Right ventricle myocardium superior (tissue), 1 donor: ENCODE data around the gene ITPR3. TPM values are rescaled to one million over a fixed set of nuclear protein-coding genes. Genes with fewer than 3 reads are reported as not detected.
A peak's percentile ranks its signal among the peaks of the same experiment; 100 is the strongest.

Source experiments
- ATAC-seq: fragments of 200-7000 bp; cut with Tn5 transposase; one replicate; pipeline ENCODE4 v1.9.1; 2020; ENCODE audit warnings: mild to moderate bottlenecking; ENCODE audit not compliant: poor library complexity
- DNase-seq: peaks from one replicate; pipeline ENCODE4 v3.0.0-alpha.2; 2020
- intact Hi-C: fragments of 100-400 bp; cut with DNase I; formaldehyde crosslinking; loops from one replicate; pipeline ENCODE4 v1.11.2; 2022
- total RNA-seq: library from RNA; stranded (reverse); fragmentation: NEBNext Ultra II Directional; extraction: Animal tissue kit (Norgen Biotek cat#: 25700); gene quantifications from one replicate; pipeline ENCODE4 v1.2.1, GENCODE V29; 2021
- donor health status: DM: no; HTN: yes; CAD: no; lungs with severe emphysema.

ITPR3 gene
- total RNA-seq, 1 donor from 2014 or later: 6.0 TPM

DNA sequence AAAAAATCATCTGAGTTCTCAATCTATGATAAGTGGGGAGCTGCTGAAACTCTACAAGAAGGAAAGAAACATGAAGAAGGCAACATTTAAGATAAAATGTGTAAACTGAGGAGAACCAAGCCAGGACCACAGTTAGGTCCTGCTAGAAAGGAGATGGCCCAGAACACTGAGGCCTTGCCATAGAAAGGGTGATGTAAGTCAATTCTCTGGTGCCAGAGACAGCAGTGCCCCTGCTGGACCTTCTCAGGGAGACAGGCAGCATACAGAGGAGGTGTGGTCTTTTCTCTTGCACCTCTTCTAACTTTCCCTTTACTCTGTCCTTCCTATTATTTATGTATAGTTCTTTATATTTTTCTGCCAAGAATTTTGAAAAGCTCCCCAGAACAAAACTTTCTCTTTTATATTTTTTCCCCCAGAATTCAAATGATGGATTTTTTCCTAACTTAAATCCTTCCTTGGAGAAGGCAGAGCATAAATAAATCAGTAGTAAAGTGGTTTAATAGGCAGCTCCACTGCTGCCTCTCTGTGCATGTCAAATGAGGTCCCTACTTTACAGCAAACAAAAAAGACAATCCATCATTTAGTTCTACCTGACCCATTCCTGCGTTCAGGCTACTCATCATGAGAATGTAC is 81.3 kb downstream of the ITPR3 start:
- DNase-seq: no peak
- intact Hi-C loops: loop anchor here (2.0 kb wide), 1 partner anchor 118 kb away; no protein-coding TSS in a partner anchor

GRCh38 chr6:33704215-33705066 is 83.3 kb downstream of the ITPR3 start:
- no peak for ATAC-seq
- DNase-seq: no peak
- intact Hi-C loops: no loop called here

More for the DNA sequence above, 81.3 kb downstream of the ITPR3 start:
- peak; percentile 60 for ATAC-seq

GRCh38 chr6:33705268-33705885 is 84.3 kb downstream of the ITPR3 start:
- ATAC-seq: no peak
- intact Hi-C loops: no loop called here

GRCh38 chr6:33705955-33706725 is 85.0 kb downstream of the ITPR3 start:
- ATAC-seq (no peak), DNase-seq (no peak)
- intact Hi-C loops: no loop called here

More at GRCh38 chr6:33705268-33705885, 84.3 kb downstream of the ITPR3 start:
- no peak for DNase-seq

GRCh38 chr6:33707771-33708170 is 86.6 kb downstream of the ITPR3 start:
- intact Hi-C loops: no loop called here
- DNase-seq (no peak), ATAC-seq (no peak)

DNA sequence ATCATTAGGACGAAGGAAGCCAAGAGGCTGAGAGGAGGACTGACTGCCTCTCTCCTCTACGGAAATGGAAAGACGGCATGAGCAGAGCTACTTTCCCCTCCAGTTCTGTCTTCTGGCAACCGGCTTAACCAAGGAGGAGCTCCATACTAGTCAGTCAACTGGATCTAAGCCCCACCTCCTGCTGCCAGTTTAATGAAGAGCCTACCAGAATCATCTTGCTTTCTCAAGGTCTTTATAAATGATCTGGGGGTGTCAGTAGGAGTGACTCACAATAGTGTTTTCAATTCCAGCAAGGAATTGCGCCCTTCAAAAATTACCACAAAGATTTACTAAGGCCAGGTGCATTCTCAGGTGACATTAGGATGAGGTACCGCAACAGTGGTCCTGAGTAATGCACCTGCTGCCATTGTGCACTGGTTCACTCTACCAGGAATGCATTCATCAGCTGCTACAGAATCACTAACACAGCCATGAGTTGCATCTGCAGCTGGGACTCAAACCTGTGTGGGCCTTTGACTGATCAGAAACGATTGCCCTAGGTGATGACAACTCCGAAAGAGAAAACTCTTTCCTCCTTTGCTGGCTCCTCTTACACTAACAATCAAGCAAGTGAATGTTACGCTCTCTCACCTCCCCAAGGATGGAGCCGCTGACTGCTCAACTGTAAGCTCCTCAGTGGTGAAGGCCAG is 87.5 kb downstream of the ITPR3 start:
- intact Hi-C loops: no loop called here
- DNase-seq (no peak), ATAC-seq (no peak)

GRCh38 chr6:33709605-33710295 is 88.6 kb downstream of the ITPR3 start:
- DNase-seq (no peak), ATAC-seq (peak; percentile 34)
- intact Hi-C loops: loop anchor here (5.0 kb wide), 1 partner anchor 53 kb away; no protein-coding TSS in a partner anchor

- no peak for ATAC-seq
- no peak for DNase-seq
- intact Hi-C loops: loop anchor here (5.0 kb wide), 1 partner anchor 52 kb away; no protein-coding TSS in a partner anchor
These were observed 89.4 kb downstream of the ITPR3 start for GRCh38 chr6:33710296-33711121.

DNA sequence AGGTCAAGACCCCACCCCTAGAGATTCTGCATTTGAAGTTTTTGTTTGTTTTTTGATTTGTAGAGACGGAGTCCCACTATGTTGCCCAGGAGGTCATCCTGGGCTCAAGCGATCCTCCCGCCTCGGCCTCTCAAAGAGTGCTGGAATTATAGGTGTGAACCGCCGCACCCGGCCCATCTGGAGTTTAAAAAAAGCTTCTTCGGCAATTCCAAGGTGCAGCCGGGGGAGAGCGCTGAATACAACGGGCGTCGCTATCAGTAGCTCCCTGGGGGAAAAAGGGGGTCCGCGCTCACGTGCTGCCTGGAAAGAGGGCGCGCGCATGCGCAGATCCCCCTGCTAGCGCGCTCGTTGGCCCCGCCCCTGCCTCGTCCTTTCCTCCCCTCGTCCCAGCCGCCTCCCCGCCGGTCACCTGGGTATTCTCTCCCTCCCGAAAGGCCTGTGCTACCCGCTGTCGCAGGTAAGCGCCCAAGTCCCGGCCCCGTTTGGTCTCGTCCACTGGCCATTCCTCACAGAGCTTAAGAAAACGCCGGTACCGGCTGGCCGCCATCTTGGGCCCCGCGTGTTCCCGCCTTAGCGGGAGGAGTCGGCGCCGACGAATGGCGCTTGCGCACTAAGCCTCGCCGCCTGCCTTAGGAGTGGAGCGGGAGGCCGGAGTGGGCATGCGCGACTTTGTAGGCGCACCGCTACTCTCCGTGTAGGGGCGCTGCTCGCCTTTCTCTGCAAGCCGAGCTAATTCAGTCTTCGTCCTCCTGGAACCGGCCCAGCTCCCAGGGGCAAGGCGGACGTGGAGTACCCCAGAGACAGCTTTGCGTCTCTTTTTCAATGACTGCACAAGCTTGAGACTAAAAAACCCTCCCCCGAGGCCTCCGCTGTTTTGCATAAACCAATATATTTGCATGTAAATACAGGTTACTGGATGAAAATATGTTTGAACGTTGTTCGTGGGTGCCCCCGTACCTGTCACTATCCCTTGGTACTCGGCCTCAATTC is 90.3 kb downstream of the ITPR3 start, which contains the start of gene UQCC2:
TSS of gene UQCC2 (minus strand) at position 561 of the 990 bp plus-strand sequence. CDS start at position 547, 14 bp downstream.
- DNase-seq (peak; percentile 99), ATAC-seq (peak; percentile 98)
- intact Hi-C loops: loop anchor here (5.0 kb wide), 1 partner anchor 51 kb away; no protein-coding TSS in a partner anchor

DNA sequence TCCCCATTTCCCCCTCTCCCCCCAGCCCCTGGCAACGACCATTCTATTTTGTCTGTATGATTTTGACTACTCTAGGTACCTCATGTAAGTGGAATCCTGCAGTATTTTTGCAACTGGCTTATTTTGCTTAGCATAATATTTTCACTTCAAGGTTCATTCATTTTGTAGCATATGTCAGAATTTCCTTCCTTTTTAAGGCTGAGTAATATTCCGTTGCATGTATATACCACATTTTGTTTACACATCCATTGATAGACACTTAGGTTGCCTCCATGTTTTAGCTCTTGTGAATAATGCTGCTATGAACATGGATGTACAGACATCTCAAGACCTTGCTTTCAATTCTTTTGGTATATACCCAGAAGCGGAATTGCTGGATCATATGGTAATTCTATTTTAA is 91.8 kb downstream of the ITPR3 start:
- ATAC-seq (no peak), DNase-seq (no peak)
- intact Hi-C loops: loop anchor here (5.0 kb wide), 1 partner anchor 49 kb away; no protein-coding TSS in a partner anchor

DNA sequence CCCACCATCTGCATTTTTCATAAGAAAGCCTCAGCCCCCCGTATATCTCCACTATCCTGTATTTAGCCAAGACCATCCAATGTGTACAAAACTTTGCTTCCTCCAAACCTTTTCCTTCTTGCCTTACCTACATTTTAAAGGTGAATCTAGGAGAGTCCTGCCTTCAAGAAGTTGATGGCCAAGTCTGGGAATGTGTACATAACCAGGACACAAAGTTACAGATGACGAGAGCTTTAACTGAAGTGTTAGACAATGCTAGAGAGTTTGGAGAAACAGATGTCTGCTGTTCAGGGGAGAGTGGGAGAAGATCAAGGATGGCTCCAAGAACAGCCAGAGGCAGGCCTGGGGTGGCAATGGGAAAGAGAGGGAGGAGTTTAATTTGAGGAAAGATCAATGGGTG is 92.7 kb downstream of the ITPR3 start:
- intact Hi-C loops: loop anchor here (5.0 kb wide), 1 partner anchor 49 kb away; no protein-coding TSS in a partner anchor
- no peak for DNase-seq
- no peak for ATAC-seq

GRCh38 chr6:33714385-33715040 is 93.4 kb downstream of the ITPR3 start:
- intact Hi-C loops: loop anchor here (5.0 kb wide), 1 partner anchor 48 kb away; no protein-coding TSS in a partner anchor
- DNase-seq (no peak), ATAC-seq (no peak)

- intact Hi-C loops: no loop called here
These were observed 95.3 kb downstream of the ITPR3 start for GRCh38 chr6:33716379-33716778.

DNA sequence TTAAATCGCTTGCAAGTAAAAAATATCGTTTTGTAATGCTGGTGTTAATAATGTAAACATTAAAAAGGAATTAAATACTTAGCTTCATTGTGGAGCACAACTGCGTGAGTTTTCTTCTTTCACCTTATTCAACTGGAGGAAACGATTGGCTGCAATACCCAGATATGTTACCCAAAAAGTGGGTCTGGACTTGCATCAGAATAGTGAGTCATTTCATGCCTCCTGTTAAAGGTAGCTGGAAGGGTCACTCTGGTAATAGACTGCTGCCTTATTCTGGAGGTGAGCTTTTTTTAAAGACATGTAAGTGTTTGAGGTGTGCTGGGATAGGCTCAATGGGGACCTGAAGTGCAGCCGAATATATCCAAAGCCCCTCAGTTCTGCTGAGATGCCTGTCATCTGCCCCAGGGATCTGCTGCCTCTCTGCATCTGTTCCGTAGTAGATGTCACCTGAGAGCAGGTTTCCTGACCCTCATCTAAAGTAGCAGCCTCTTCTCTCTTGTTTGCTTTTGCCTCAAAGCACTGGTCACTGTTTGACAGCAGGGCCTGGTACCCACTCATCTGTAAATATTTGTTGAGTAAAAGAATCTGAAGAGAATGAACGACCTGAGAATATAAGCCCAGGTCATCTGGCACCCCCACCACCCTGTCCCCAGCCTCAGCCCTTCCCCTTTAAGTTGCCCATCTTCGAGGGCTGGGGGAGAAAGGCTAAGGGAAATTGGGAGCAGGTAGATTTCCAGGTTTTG is 95.9 kb downstream of the ITPR3 start:
- DNase-seq: no peak
- no peak for ATAC-seq
- intact Hi-C loops: no loop called here

More at GRCh38 chr6:33716379-33716778, 95.3 kb downstream of the ITPR3 start:
- DNase-seq (no peak), ATAC-seq (no peak)
